GM12892 (cell line): Measurements from ENCODE around the gene SPDYE11.

Experiments
- POLR2A ChIP-seq: IDR thresholded peaks from 2 replicates; pipeline ENCODE4 v1.6.1; 2011; ENCODE audit warnings: low read depth, low read length, control low read depth
- POLR2AphosphoS5 ChIP-seq: IDR thresholded peaks from 2 replicates; pipeline ENCODE4 v1.6.1; 2011; ENCODE audit warnings: low read depth, low read length, control low read depth

- peak; percentile 83 for TF ChIP-seq POLR2A
- TF ChIP-seq POLR2AphosphoS5 = peak; percentile 78
Observed at GRCh38 chr7:73005693-73006447, 51.8 kb downstream of the SPDYE11 start.
